MM.1S (cell line): ENCODE results near the gene ADCY5.

ENCODE experiments used
- EZH2phosphoT487 ChIP-seq: fragments of 300-600 bp; sonication (generic); IDR thresholded peaks from 2 replicates; pipeline ENCODE4 v1.6.1; 2018; ENCODE audit warnings: antibody characterized with exemption, low read length
- TF ChIP-seq, protein P1 (sequence below): fragments of 300-600 bp; sonication (generic); IDR thresholded peaks from 2 replicates; pipeline ENCODE4 v1.5.1; 2016; ENCODE audit warnings: antibody characterized with exemption, low read length, mixed read lengths

DNA sequence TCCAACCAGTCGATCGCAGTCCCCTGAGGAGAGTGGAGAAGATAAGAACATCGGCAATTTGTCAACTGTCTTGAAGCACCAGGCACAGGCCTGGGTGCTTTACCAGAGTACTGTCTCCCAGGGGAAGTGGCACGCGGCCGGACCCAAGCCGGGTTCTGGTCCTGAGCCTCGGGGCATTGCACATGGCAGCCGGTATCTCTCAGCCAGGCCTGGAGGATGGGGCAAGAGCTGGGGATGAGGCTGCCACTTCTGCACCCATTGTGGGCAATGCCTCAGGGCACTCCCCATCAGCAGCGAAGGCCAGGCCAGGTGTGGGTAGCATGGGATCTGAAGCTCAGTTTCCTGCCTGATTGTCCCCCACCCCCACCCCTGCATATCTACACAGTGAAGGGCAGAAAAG, 77.5 kb downstream of the ADCY5 start:
- TF ChIP-seq, protein P1, sequence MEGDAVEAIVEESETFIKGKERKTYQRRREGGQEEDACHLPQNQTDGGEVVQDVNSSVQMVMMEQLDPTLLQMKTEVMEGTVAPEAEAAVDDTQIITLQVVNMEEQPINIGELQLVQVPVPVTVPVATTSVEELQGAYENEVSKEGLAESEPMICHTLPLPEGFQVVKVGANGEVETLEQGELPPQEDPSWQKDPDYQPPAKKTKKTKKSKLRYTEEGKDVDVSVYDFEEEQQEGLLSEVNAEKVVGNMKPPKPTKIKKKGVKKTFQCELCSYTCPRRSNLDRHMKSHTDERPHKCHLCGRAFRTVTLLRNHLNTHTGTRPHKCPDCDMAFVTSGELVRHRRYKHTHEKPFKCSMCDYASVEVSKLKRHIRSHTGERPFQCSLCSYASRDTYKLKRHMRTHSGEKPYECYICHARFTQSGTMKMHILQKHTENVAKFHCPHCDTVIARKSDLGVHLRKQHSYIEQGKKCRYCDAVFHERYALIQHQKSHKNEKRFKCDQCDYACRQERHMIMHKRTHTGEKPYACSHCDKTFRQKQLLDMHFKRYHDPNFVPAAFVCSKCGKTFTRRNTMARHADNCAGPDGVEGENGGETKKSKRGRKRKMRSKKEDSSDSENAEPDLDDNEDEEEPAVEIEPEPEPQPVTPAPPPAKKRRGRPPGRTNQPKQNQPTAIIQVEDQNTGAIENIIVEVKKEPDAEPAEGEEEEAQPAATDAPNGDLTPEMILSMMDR: no peak
- TF ChIP-seq EZH2phosphoT487: no peak
